Spleen (tissue), 11 donors: ENCODE data around the gene PSMB5. TPM values are rescaled to one million over a fixed set of nuclear protein-coding genes. Genes with fewer than 3 reads are reported as not detected.
"Not testable (repeated sequence)": the region's sequence is repeated elsewhere in the genome, so short reads cannot be mapped to it uniquely, and the experiment has no call there.

Source experiments
- DNase-seq: peaks from one replicate; pipeline ENCODE4 v3.0.0-alpha.2; 2020
- H3K27ac ChIP-seq, 8 donors: fragments of 200-600 bp; sonication (generic) in 7 of 8; 1 replicate in 4 of 8; 2 replicates in 4 of 8; pipeline versions ENCODE4 v1.5.0 to v1.8.0; 2016 to 2021; ENCODE audit warnings: inconsistent platforms in 4 of 8, mild to moderate bottlenecking in 4 of 8, moderate library complexity in 1 of 8
- H3K27me3 ChIP-seq, 7 donors: fragments of 200-600 bp; sonication (generic) in 6 of 7; replicated peaks in 1 of 7; 1 replicate in 4 of 7; 2 replicates in 3 of 7; pipeline versions ENCODE4 v1.5.0 to v1.8.0; 2016 to 2021; ENCODE audit warnings: inconsistent platforms in 3 of 7, mild to moderate bottlenecking in 1 of 7
- H3K36me3 ChIP-seq, 6 donors: fragments of 200-600 bp; sonication (generic) in 5 of 6; 1 replicate in 4 of 6; 2 replicates in 2 of 6; pipeline versions ENCODE4 v1.5.0 to v1.8.0; 2016 to 2021; ENCODE audit warnings: inconsistent platforms in 2 of 6
- H3K4me1 ChIP-seq, 6 donors: fragments of 200-600 bp; sonication (generic) in 5 of 6; 1 replicate in 3 of 6; 2 replicates in 3 of 6; pipeline versions ENCODE4 v1.5.0 to v1.8.0; 2016 to 2021; ENCODE audit warnings: inconsistent platforms in 3 of 6
- H3K4me3 ChIP-seq, 8 donors: fragments of 200-600 bp; sonication (generic) in 7 of 8; 1 replicate in 4 of 8; 2 replicates in 4 of 8; pipeline versions ENCODE4 v1.5.0 to v1.8.0; 2016 to 2021; ENCODE audit warnings: inconsistent platforms in 4 of 8, mild to moderate bottlenecking in 4 of 8, moderate library complexity in 2 of 8
- H3K9me3 ChIP-seq, 8 donors: fragments of 200-600 bp; sonication (generic) in 7 of 8; 1 replicate in 4 of 8; 2 replicates in 4 of 8; pipeline versions ENCODE4 v1.5.0 to v1.8.0; 2016 to 2021; ENCODE audit warnings: inconsistent platforms in 4 of 8
- POLR2A ChIP-seq, 3 donors: fragments of 450-650 bp; IDR thresholded peaks; one replicate each; pipeline ENCODE4 v1.5.1; 2017; ENCODE audit warnings: antibody characterized with exemption in 3 of 3, mild to moderate bottlenecking in 1 of 3
- POLR2AphosphoS5 ChIP-seq, 3 donors: sonication (generic); formaldehyde crosslinking; IDR thresholded peaks; one replicate each; pipeline ENCODE4 v1.5.1; 2017; ENCODE audit warnings: antibody characterized with exemption in 3 of 3
- WGBS, 5 donors: extraction: QIAGEN DNeasy Blood & Tissue Kit in 3 of 5; methylation state at CpG; one replicate each; pipeline versions ENCODE4 v1.1.5 to v1.1.7; 2013 to 2018; 5-methylcytosine and 5-hydroxymethylcytosine counted together
- intact Hi-C: fragments of 100-400 bp; cut with DNase I; formaldehyde crosslinking; loops from one replicate; pipeline ENCODE4 v1.15.0; 2023; ENCODE audit warnings: low total_unique reads
- polyA plus RNA-seq, 3 donors: library from polyadenylated mRNA; stranded (reverse); fragments of 200-250 nt; gene quantifications; one replicate each; pipeline ENCODE4 v1.2.1, GENCODE V29; 2013
- total RNA-seq, 7 donors: library from RNA; depleted of rRNA in 3 of 7; stranded (reverse); fragments of >200 nt in 3 of 7; fragmentation: NEBNext Ultra II Directional in 4 of 7; extraction: Animal tissue kit (Norgen Biotek cat#: 25700) in 4 of 7; gene quantifications; one replicate each; pipeline versions ENCODE4 v1.1.0 to v1.2.1, GENCODE V29; 2016 to 2021
- TF ChIP-seq, protein P1 (sequence below), 11 experiments: fragments of 200-600 bp in 7 of 11; fragments of 450-650 bp in 4 of 11; sonication (generic) in 4 of 11; IDR thresholded peaks in 8 of 11; conservative IDR thresholded peaks in 3 of 11; 1 replicate in 7 of 11; 2 replicates in 4 of 11; pipeline versions ENCODE4 v1.4.0 to v1.8.0; 2016 to 2021; ENCODE audit warnings: antibody characterized with exemption in 11 of 11, inconsistent platforms in 4 of 11, mild to moderate bottlenecking in 1 of 11
- donor health status: healthy with polysubstance abuse.
- donor health status: DM: no; HTN: no; CAD: no; lungs with moderate emphysema.
- donor health status: DM: no; HTN: no; CAD: no.
- donor health status: Bipolar disorder and iron deficiency.
- donor health status: healthy.
- donor health status: DM: no; HTN: no; CAD: no.
- donor health status: DM: yes; HTN: yes; CAD: no.

PSMB5 gene
- total and polyA plus RNA-seq, 10 donors: 36.5 to 80.1 (median 55.2) TPM

DNA sequence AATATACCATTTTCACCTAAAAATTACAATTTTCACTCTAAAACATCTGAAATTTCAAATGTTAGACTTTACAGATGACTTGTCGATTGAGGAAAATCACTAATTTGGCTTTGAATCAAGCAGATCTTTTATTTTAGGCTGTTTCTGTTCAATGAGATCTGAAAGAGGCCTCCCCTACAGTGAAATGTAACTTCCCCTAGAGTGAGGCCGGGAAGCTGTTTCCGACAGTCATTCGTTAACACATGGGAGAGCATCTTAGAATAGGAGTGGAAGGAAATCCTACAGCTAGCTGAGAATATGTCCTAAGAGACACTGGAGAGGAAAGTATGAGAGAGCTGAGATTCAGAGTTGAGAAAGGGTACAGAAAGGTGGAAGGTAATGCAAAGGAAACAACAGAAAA, 19.1 kb downstream of the PSMB5 start:
- no peak for DNase-seq
- WGBS, 5 donors: 54 to 65% (median 62%) methylated on average over 4 of the region's 4 CpGs
- Histone ChIP-seq H3K36me3 (peaks cover 0 to 2% (median 0%) of the 10 kb centered on the region in 6 donors), H3K4me3 (no peak overlapping the region), H3K9me3 (no peaks in the 10 kb centered on the region), H3K27ac (no peak overlapping the region), H3K27me3 (no peaks in the 10 kb centered on the region), H3K4me1 (peaks cover 0 to 1% (median under 1%) of the 10 kb centered on the region in 6 donors)
- TF ChIP-seq POLR2A (IDR thresholded peaks at IDR 0.05) (no peak), POLR2AphosphoS5 (IDR thresholded peaks at IDR 0.05) (no peak)
- TF ChIP-seq, protein P1, sequence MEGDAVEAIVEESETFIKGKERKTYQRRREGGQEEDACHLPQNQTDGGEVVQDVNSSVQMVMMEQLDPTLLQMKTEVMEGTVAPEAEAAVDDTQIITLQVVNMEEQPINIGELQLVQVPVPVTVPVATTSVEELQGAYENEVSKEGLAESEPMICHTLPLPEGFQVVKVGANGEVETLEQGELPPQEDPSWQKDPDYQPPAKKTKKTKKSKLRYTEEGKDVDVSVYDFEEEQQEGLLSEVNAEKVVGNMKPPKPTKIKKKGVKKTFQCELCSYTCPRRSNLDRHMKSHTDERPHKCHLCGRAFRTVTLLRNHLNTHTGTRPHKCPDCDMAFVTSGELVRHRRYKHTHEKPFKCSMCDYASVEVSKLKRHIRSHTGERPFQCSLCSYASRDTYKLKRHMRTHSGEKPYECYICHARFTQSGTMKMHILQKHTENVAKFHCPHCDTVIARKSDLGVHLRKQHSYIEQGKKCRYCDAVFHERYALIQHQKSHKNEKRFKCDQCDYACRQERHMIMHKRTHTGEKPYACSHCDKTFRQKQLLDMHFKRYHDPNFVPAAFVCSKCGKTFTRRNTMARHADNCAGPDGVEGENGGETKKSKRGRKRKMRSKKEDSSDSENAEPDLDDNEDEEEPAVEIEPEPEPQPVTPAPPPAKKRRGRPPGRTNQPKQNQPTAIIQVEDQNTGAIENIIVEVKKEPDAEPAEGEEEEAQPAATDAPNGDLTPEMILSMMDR (IDR thresholded peaks at IDR 0.05 in 8 of 11, conservative IDR thresholded peaks at IDR 0.05 in 3 of 11): no peak
- intact Hi-C loops: no loop called here

DNA sequence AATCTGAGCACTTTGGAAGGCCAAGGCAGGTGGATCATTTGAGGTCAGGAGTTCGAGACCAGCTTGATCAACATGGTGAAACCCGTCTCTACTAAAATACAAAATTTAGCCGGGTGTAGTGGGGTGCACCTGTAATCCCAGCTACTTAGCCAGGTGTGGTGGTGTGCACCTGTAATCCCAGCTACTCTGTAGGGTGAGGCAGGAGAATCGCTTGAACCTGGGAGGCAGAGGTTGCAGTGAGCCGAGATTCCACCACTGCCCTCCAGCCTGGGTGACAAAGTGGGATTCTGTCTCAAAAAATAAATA, 21.0 kb downstream of the PSMB5 start:
- intact Hi-C loops, H3K27me3 ChIP-seq: not testable (repeated sequence)
- 87 to 98% (median 95%) methylated on average over 5 of the region's 5 CpGs for WGBS, 5 donors

DNA sequence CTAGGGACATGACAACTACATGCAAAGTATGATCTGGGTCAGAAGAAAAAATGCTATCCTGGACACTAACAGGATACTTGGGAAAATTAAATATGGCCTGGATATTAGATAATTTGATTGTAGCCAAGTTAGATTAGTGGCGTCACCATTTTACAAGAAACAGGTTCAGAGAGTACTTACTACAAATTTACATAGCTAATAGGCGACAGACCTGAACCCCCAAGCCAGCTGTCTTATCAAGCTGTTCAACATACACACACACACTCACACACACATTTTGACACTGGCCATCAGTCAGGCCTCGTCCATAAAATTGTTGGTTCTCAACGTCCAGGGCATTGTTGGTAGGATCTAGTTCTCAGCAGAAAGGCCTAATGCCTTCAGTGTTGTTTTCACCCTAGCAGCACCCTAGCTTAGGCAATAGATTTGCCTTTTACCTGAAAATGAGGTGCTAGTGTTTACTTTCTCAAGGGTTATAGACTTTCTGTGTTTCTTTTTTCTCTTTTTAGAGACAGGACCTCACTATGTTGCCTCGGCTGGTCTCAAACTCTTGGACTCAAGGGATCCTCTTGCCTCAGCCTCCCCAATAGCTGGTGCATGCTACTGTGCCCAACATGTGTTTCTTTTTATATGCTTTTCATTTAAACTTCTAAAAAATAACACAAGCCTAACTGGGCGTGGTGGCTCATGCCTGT, 21.5 kb downstream of the PSMB5 start:
- 74 to 94% (median 86%) methylated on average over 6 of the region's 6 CpGs for WGBS, 5 donors
- intact Hi-C loops: no loop called here
- no peak overlapping the region for H3K27ac ChIP-seq
- no peaks in the 10 kb centered on the region for H3K36me3 ChIP-seq
- no peak overlapping the region for H3K4me3 ChIP-seq
- no peak for DNase-seq
- H3K9me3 ChIP-seq: no peaks in the 10 kb centered on the region
- no peak for TF ChIP-seq POLR2AphosphoS5 (IDR thresholded peaks at IDR 0.05)
- TF ChIP-seq, protein P1 (IDR thresholded peaks at IDR 0.05 in 8 of 11, conservative IDR thresholded peaks at IDR 0.05 in 3 of 11): no peak
- peaks cover 7 to 23% (median 18%) of the 10 kb centered on the region in 6 donors for H3K4me1 ChIP-seq
- H3K27me3 ChIP-seq: no peaks in the 10 kb centered on the region

More for the DNA sequence above, 21.0 kb downstream of the PSMB5 start:
- not testable (repeated sequence) for H3K36me3 ChIP-seq, DNase-seq, H3K4me3 ChIP-seq, H3K27ac ChIP-seq, H3K9me3 ChIP-seq
- peaks cover 2 to 18% (median 13%) of the 10 kb centered on the region in 6 donors for H3K4me1 ChIP-seq

DNA sequence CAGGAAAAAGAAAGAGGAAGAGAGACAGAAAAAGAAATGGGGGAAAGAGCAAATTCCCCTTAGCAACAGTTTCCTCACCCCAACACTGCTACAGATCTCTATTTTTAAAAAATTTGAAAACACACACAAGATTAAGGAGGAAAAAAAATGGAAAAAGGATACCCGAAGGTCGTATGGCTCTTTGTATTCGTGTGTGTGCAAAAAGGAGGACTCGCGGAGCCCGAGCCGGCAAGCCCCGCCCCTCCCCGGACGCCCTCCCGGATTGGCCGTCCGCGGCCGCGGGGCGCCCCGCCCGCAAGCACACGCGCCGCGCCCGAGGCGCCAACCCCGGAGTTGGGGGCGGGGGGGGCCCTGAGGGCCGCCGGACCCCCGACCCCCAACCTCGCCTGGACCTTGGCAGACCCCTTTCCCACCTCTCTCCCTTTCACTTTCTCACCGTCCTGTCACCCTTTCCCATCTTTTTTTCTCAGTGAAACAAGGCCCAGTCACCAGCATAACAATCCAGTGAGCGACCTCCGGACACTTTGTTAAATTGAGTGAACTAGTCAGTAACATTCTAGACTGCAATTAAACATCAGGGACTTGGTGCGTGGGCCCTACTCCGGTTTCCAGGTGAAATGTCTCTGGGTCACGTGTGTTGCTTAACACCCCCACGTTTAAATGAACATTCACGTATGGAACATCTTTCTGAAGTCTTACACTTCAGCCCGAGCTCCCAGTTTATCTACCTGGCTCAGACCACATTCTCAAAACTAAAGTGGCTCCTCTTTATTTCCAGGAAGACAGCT, 24.6 kb downstream of the PSMB5 start, which contains the start of gene C14orf93:
C14orf93 (minus strand) TSS at position 205 of the 788 bp plus-strand sequence. CDS start 11,120 bp downstream, outside the sequence.
- TF ChIP-seq POLR2A (IDR thresholded peaks at IDR 0.05) (no peak), POLR2AphosphoS5 (IDR thresholded peaks at IDR 0.05) (peak; percentile 48 to 70 (median 70))
- TF ChIP-seq, protein P1 (IDR thresholded peaks at IDR 0.05 in 8 of 11, conservative IDR thresholded peaks at IDR 0.05 in 3 of 11): peak in 1 of 11 experiments; percentile 4
- peaks cover 16 to 47% (median 36%) of the 10 kb centered on the region in 6 donors for H3K4me1 ChIP-seq
- peak within 1 kb of the TSS; percentile 69 to 96 (median 90) for H3K27ac ChIP-seq
- peak; percentile 95 for DNase-seq
- no peaks in the 10 kb centered on the region for H3K9me3 ChIP-seq
- intact Hi-C loops: no loop called here
- peak within 1 kb of the TSS; percentile 38 to 80 (median 51) for H3K4me3 ChIP-seq
- 2 to 5% (median 3%) methylated on average over 40 of the region's 40 CpGs for WGBS, 5 donors
- no peaks in the 10 kb centered on the region for H3K27me3 ChIP-seq
- H3K36me3 ChIP-seq: no peaks in the 10 kb centered on the region
